Measurements from ENCODE around the gene TNFRSF19. TPM values are rescaled to one million over a fixed set of nuclear protein-coding genes. Genes with fewer than 3 reads are reported as not detected.

TNFRSF19 gene
- total RNA-seq, 2 experiments from 2014 or later = 0.08 to 0.10 TPM

- no peaks in the 10 kb centered on the region for H3K36me3 Mint-ChIP-seq (ENCODE audit: low read depth)
- ChIA-PET POLR2A (no interaction called here), CTCF (interaction anchor here (1.6 kb wide), 1 partner anchor 38 kb away, joined by 3 read pairs; no protein-coding TSS in a partner anchor)
- no peak for DNase-seq
- no peak overlapping the region for H3K27ac Mint-ChIP-seq
- H3K4me1 Mint-ChIP-seq = no peaks in the 10 kb centered on the region
- no peak overlapping the region for H3K4me3 Mint-ChIP-seq
- H3K27me3 Mint-ChIP-seq = peaks cover 2% of the 10 kb centered on the region
- H3K9me3 Mint-ChIP-seq = no peaks in the 10 kb centered on the region
Observed at GRCh38 chr13:23628765-23629565, 58.8 kb downstream of the TNFRSF19 start.

GRCh38 chr13:23629566-23630272, 59.5 kb downstream of the TNFRSF19 start:
- H3K36me3 Mint-ChIP-seq (ENCODE audit: low read depth) = no peaks in the 10 kb centered on the region

GRCh38 chr13:23630349-23631093, 60.3 kb downstream of the TNFRSF19 start:
- no peaks in the 10 kb centered on the region for H3K36me3 Mint-ChIP-seq (ENCODE audit: low read depth)
- no peak overlapping the region for H3K4me3 Mint-ChIP-seq
- no peak for DNase-seq
- CTCF ChIA-PET = interaction anchor here (0.7 to 1.5 kb wide), 4 partner anchors 9 to 160 kb away, joined by 3 to 4 read pairs (median 4); no protein-coding TSS in a partner anchor
- no peaks in the 10 kb centered on the region for H3K9me3 Mint-ChIP-seq
- peaks cover 2% of the 10 kb centered on the region for H3K27me3 Mint-ChIP-seq
- no peaks in the 10 kb centered on the region for H3K4me1 Mint-ChIP-seq
- no peak overlapping the region for H3K27ac Mint-ChIP-seq
- POLR2A ChIA-PET = interaction anchor here (0.9 kb wide), 1 partner anchor 92 kb away, joined by 3 read pairs; no protein-coding TSS in a partner anchor

More at GRCh38 chr13:23629566-23630272, 59.5 kb downstream of the TNFRSF19 start:
- Mint-ChIP-seq H3K4me3 (no peak overlapping the region), H3K27me3 (peaks cover 2% of the 10 kb centered on the region), H3K9me3 (no peaks in the 10 kb centered on the region), H3K4me1 (no peaks in the 10 kb centered on the region), H3K27ac (no peak overlapping the region)
- POLR2A ChIA-PET = interaction anchor here (0.9 kb wide), 1 partner anchor 92 kb away, joined by 3 read pairs; no protein-coding TSS in a partner anchor
- no peak for DNase-seq
- CTCF ChIA-PET = interaction anchor here (1.0 to 1.6 kb wide), 2 partner anchors 23 to 37 kb away, joined by 3 read pairs; no protein-coding TSS in a partner anchor

- Mint-ChIP-seq H3K4me1 (no peaks in the 10 kb centered on the region), H3K9me3 (no peaks in the 10 kb centered on the region), H3K36me3 (ENCODE audit: low read depth) (no peaks in the 10 kb centered on the region), H3K27ac (no peak overlapping the region), H3K27me3 (peaks cover 2% of the 10 kb centered on the region), H3K4me3 (no peak overlapping the region)
- DNase-seq = no peak
- ChIA-PET CTCF (interaction anchor here (1.4 to 1.5 kb wide), 2 partner anchors 8 to 21 kb away, joined by 3 to 4 read pairs; no protein-coding TSS in a partner anchor), POLR2A (no interaction called here)
Observed at GRCh38 chr13:23631311-23632047, 61.3 kb downstream of the TNFRSF19 start.

GRCh38 chr13:23632048-23632582, 61.9 kb downstream of the TNFRSF19 start:
- no peaks in the 10 kb centered on the region for H3K9me3 Mint-ChIP-seq
- no peak for DNase-seq
- no peaks in the 10 kb centered on the region for H3K36me3 Mint-ChIP-seq (ENCODE audit: low read depth)
- POLR2A ChIA-PET = no interaction called here
- peaks cover 2% of the 10 kb centered on the region for H3K27me3 Mint-ChIP-seq
- no peak overlapping the region for H3K27ac Mint-ChIP-seq
- CTCF ChIA-PET = interaction anchor here (1.4 to 1.5 kb wide), 2 partner anchors 8 to 20 kb away, joined by 3 to 4 read pairs; no protein-coding TSS in a partner anchor
- H3K4me1 Mint-ChIP-seq = no peaks in the 10 kb centered on the region
- no peak overlapping the region for H3K4me3 Mint-ChIP-seq

GRCh38 chr13:23632741-23633140, 62.5 kb downstream of the TNFRSF19 start:
- Mint-ChIP-seq H3K9me3 (no peaks in the 10 kb centered on the region), H3K36me3 (ENCODE audit: low read depth) (no peaks in the 10 kb centered on the region), H3K27ac (no peak overlapping the region), H3K4me3 (no peak overlapping the region), H3K4me1 (no peaks in the 10 kb centered on the region), H3K27me3 (peaks cover 2% of the 10 kb centered on the region)
- CTCF ChIA-PET = no interaction called here
- no peak for DNase-seq
- POLR2A ChIA-PET = no interaction called here

GRCh38 chr13:23634897-23635296, 64.7 kb downstream of the TNFRSF19 start:
- POLR2A ChIA-PET = no interaction called here
- Mint-ChIP-seq H3K4me3 (no peak overlapping the region), H3K27ac (no peak overlapping the region), H3K9me3 (no peaks in the 10 kb centered on the region), H3K27me3 (no peaks in the 10 kb centered on the region), H3K4me1 (no peaks in the 10 kb centered on the region), H3K36me3 (ENCODE audit: low read depth) (no peaks in the 10 kb centered on the region)
- CTCF ChIA-PET = no interaction called here
- DNase-seq = no peak

GRCh38 chr13:23636360-23636759, 66.1 kb downstream of the TNFRSF19 start:
- Mint-ChIP-seq H3K4me3 (no peak overlapping the region), H3K36me3 (ENCODE audit: low read depth) (no peaks in the 10 kb centered on the region), H3K9me3 (no peaks in the 10 kb centered on the region), H3K27ac (no peak overlapping the region), H3K4me1 (no peaks in the 10 kb centered on the region), H3K27me3 (no peaks in the 10 kb centered on the region)
- no peak for DNase-seq
- CTCF ChIA-PET = interaction anchor here (0.5 to 0.8 kb wide), 2 partner anchors 17 to 99 kb away, joined by 3 read pairs; no protein-coding TSS in a partner anchor
- POLR2A ChIA-PET = no interaction called here

GRCh38 chr13:23637829-23638228, 67.6 kb downstream of the TNFRSF19 start:
- Mint-ChIP-seq H3K36me3 (ENCODE audit: low read depth) (no peaks in the 10 kb centered on the region), H3K27ac (no peak overlapping the region), H3K4me1 (no peaks in the 10 kb centered on the region), H3K27me3 (no peaks in the 10 kb centered on the region), H3K4me3 (no peak overlapping the region), H3K9me3 (no peaks in the 10 kb centered on the region)
- ChIA-PET CTCF (no interaction called here), POLR2A (no interaction called here)
- DNase-seq = no peak

- DNase-seq = no peak
- POLR2A ChIA-PET = no interaction called here
- no peaks in the 10 kb centered on the region for H3K27me3 Mint-ChIP-seq
- H3K4me1 Mint-ChIP-seq = no peaks in the 10 kb centered on the region
- CTCF ChIA-PET = interaction anchor here (1.7 kb wide), 1 partner anchor 8 kb away, joined by 4 read pairs; no protein-coding TSS in a partner anchor
- no peaks in the 10 kb centered on the region for H3K9me3 Mint-ChIP-seq
- no peak overlapping the region for H3K27ac Mint-ChIP-seq
- no peak overlapping the region for H3K4me3 Mint-ChIP-seq
- H3K36me3 Mint-ChIP-seq (ENCODE audit: low read depth) = no peaks in the 10 kb centered on the region
Observed at GRCh38 chr13:23639674-23640073, 69.5 kb downstream of the TNFRSF19 start.

- no peak for DNase-seq
- no peaks in the 10 kb centered on the region for H3K4me1 Mint-ChIP-seq
- H3K27me3 Mint-ChIP-seq = peaks cover 6% of the 10 kb centered on the region
- CTCF ChIA-PET = no interaction called here
- POLR2A ChIA-PET = no interaction called here
- H3K27ac Mint-ChIP-seq = no peak overlapping the region
- H3K4me3 Mint-ChIP-seq = no peak overlapping the region
- H3K36me3 Mint-ChIP-seq (ENCODE audit: low read depth) = no peaks in the 10 kb centered on the region
- no peaks in the 10 kb centered on the region for H3K9me3 Mint-ChIP-seq
Observed at GRCh38 chr13:23642110-23642509, 71.9 kb downstream of the TNFRSF19 start.
